ENCODE data around the gene DNAJB2.
"Not testable (repeated sequence)": the region's sequence is repeated elsewhere in the genome, so short reads cannot be mapped to it uniquely, and the experiment has no call there.

DNAJB2 gene

DNA sequence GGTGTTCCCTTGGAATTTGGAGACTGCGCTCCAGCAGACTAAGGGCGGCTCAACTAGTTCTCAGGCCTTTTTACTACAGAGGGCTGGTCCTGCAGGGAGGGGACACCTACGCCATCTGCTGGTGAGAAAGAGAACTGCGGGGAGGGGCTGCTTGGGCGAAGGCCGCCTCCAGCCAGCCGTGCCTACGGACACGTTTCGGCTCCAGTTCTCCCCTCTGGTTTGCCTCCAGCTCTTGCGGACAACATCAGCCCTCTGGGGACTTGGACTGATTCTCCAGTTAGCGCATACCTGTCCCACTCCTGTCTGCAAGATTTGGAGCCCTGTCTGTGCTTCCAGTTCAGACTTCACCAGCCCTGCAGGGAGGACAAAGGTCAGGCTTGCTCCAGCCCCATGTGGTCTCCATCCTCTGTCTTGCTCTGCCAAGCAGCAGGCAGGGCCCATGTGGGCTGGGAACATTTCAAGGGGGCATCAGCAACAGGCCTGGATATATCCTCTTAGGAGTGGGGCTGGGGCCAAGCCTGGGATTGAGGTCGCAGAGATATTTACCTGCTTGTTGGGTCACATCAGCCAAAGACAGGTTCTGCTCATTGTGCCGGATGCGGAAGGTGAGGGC lies 19.7 kb downstream of the DNAJB2 start:
- in situ Hi-C loops (cut with MboI; ENCODE audit: low sequenced_read_pairs) = no loop called here

- in situ Hi-C loops (cut with MboI; ENCODE audit: low sequenced_read_pairs) = no loop called here
These were observed 20.2 kb downstream of the DNAJB2 start for GRCh38 chr2:219299372-219299760.

DNA sequence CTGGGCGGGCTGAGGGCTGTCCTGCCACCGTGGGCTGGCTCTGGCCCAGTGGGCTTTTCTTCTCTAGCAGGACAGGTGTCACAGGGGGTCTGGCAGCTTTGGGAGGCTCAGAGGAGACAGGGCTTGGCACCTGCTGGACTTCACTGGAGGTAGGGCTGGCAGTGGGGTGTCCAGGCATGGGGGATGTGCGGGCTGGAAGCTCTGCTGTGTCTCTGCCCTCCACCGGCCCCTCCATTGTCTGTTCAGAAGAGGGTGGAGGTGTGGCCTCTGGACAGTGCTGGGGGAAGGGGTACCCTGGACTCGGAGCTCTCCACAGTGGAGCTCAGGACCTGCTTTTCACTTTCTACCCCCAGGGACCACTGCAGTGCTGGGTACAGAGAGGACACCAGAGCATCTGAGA lies 20.9 kb downstream of the DNAJB2 start:
- in situ Hi-C loops (cut with MboI; ENCODE audit: low sequenced_read_pairs) = no loop called here

GRCh38 chr2:219302412-219302968 lies 23.3 kb downstream of the DNAJB2 start:
- in situ Hi-C loops (cut with MboI; ENCODE audit: low sequenced_read_pairs) = no loop called here

- in situ Hi-C loops (cut with MboI; ENCODE audit: low sequenced_read_pairs) = no loop called here
These were observed 25.1 kb downstream of the DNAJB2 start for GRCh38 chr2:219304223-219304622.

- in situ Hi-C loops (cut with MboI; ENCODE audit: low sequenced_read_pairs) = no loop called here
These were observed 26.9 kb downstream of the DNAJB2 start for GRCh38 chr2:219306047-219306446.

DNA sequence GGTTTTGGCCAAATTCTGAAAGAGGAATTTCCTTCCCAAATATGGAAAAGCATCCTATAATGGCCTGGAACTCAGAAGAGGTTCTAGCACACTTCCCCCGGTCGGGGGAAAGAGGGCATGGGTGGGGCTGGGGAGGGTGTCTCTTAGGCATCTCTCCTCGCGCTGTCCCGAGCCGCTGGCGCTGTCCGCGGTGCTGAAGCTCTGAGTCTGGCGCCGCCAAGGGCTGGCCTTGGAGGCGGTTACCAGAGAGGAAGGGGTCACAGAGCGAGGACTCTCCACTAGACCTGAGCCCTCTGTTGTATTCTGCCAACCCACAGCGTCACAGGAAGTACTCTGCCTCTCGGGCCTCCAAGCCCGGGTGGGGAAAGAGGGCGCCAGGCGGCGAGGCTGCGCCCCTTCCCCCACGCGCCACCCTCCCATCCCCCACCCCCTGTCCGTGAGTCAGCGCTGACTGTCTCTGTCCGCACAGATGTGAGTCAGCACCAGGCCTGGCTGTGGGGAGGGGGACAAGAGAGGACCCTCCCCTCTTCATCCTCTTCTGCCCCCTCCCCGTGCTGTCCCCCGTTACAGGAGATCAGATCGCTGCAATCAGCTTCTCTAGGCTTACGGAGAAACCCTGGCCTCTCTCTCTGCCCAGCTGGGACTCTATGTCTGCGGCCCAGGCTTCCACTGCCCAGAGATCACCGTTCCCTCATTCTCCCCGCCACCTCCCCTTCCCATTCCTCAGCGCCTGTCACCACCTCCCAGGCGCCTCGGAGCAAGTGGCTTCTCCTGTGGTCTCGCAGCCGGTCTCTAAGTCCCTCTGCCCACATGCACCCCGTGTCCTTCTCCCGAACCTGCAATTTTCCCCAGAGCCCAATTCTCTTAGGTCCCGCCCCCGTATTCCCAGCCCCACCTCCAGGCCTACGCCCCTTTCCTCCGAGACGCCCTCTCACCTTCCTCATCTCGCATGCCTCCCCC lies 29.3 kb downstream of the DNAJB2 start:
- in situ Hi-C loops (cut with MboI; ENCODE audit: low sequenced_read_pairs) = no loop called here

DNA sequence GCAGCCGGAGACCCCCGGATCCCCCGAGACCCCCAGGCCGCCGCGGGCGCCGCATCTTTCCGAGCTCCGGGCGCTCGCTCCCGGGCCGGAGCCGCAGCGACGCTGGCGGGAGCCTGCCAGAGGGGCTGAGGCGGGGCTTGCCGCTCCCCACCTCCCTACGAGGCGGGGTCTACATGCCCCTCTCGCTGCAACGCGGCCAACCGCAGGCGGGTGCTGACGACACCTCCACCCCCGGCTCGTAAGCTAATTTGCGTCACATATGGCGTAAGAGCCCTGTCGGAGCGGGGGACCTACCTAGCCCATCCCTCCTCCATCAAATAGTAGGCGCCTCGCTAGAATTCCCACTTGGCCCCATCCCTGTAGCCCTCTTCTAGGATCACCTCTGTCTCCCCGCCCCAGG lies 30.1 kb downstream of the DNAJB2 start, which contains the start of gene PTPRN:
PTPRN (minus strand) TSS at position 124 of the 400 bp plus-strand sequence; CDS start at position 55, 69 bp downstream.
- in situ Hi-C loops (cut with MboI; ENCODE audit: low sequenced_read_pairs) = no loop called here

DNA sequence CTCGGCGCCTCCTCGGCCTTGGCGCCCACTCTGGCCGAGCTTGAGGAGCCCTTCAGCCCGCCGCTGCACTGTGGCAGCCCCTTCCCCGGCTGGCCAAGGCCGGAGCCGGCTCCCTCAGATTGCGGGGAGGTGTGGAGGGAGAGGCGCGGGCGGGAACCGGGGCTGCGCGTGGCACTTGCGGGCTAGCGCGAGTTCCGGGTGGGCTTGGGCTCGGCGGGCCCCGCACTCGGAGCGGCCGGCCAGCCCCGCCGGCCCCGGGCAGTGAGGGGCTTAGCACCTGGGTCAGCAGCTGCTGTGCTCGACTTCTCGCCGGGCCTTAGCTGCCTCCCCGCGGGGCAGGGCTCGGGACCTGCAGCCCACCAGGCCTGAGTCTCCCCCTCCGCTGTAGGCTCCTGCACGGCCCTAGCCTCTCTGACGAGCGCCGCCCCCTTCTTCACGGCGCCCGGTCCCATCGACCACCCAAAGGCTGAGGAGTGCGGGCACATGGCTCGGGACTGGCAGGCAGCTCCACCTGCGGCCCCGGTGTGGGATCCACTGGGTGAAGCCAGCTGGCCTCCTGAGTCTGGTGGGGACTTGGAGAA lies 33.6 kb downstream of the DNAJB2 start:
- in situ Hi-C loops (cut with MboI; ENCODE audit: low sequenced_read_pairs) = not testable (repeated sequence)

GRCh38 chr2:219314804-219315468 lies 35.8 kb downstream of the DNAJB2 start:
- in situ Hi-C loops (cut with MboI; ENCODE audit: low sequenced_read_pairs) = no loop called here

- in situ Hi-C loops (cut with MboI; ENCODE audit: low sequenced_read_pairs) = no loop called here
These were observed 44.3 kb downstream of the DNAJB2 start for GRCh38 chr2:219323434-219323833.

GRCh38 chr2:219325136-219325535 lies 46.0 kb downstream of the DNAJB2 start:
- in situ Hi-C loops (cut with MboI; ENCODE audit: low sequenced_read_pairs) = no loop called here

DNA sequence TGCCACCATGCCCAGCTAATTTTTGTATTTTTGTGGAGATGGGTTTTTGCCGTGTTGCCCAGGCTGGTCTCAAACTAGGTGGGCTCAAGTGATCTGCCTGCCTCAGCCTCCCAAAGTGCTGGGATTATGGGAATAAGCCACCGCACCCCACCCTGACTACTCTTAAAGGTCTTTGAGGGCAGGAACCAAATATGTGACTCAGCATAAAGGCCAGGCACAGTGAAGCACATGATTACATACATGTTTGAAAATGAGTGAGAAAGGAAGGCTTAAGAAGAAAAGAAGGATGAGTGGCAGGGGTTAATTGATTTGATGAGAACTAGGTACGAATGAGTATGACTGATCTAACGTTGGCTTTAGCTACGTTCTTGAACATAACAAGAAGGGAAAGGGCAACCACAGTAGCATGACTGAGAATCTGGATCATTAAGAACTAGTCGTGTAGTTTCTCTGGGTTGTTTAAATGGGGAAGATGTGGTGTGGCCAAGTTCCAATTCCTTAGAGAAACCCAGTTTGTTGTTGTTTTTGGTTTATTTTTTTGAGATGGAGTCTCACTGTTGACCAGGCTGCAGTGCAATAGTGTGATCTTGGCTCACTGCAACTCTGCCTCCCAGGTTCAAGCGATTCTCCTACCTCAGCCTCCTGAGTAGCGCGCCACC lies 46.6 kb downstream of the DNAJB2 start:
- in situ Hi-C loops (cut with MboI; ENCODE audit: low sequenced_read_pairs) = no loop called here

GRCh38 chr2:219327719-219328118 lies 48.6 kb downstream of the DNAJB2 start:
- in situ Hi-C loops (cut with MboI; ENCODE audit: low sequenced_read_pairs) = no loop called here

GRCh38 chr2:219331560-219332213 lies 52.5 kb downstream of the DNAJB2 start:
- in situ Hi-C loops (cut with MboI; ENCODE audit: low sequenced_read_pairs) = no loop called here

DNA sequence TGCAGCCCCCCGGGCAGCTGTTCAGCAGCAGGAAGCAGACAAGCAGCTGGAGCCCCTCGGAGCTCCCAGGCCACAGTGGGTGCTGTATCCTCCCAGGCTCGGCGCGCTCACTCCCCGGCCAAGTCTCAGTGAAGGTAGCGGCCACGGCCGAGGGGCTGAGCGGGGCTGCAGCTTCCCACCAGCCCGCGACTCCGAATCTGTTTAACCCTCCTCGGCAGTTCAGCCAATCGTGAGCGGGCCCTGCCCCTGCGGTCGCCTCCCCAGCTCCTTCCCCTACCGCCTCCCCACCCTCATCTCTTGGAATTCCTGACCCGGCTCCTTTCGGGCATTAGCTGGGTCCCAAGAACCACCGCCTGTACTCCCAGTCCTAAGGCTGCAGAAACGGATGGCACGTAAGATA lies 53.4 kb downstream of the DNAJB2 start, which contains the start of gene RESP18:
RESP18 (minus strand) TSS at position 203 of the 400 bp plus-strand sequence.
- in situ Hi-C loops (cut with MboI; ENCODE audit: low sequenced_read_pairs) = no loop called here

- in situ Hi-C loops (cut with MboI; ENCODE audit: low sequenced_read_pairs) = no loop called here
These were observed 54.9 kb downstream of the DNAJB2 start for GRCh38 chr2:219334076-219334475.

DNA sequence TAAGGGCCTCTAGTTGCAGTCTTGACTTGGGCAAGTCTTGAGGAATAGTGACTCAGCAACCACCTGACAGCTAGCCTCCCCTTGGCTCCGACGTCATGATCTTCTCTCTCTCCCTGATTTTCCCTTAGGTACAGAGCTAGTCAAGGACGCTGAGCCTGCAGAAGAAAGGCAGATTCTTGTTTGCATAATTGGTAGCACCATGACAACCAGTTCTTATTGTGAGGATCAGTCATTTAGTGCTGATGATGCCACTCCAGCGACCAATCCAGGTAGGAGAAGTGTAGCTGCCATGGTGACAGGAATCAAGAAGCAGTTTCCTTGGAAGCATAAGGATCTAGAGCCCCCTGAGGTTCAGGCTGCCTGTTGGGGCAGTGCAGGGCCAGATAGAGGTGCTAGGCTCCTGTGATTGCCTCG lies 56.2 kb downstream of the DNAJB2 start:
- in situ Hi-C loops (cut with MboI; ENCODE audit: low sequenced_read_pairs) = no loop called here
